GM10266 (cell line): ENCODE data around the gene HAS3.

ENCODE experiments used
- DNase-seq: peaks from one replicate; pipeline ENCODE4 v3.0.0; 2012; ENCODE audit errors: extremely low spot score
- TF ChIP-seq, protein P1 (sequence below): IDR thresholded peaks from 2 replicates; pipeline ENCODE4 v1.5.1; 2012; ENCODE audit warnings: mild to moderate bottlenecking, low read depth; ENCODE audit not compliant: control insufficient read depth, insufficient read depth; ENCODE audit errors: missing control alignments

The HAS3 gene

DNA sequence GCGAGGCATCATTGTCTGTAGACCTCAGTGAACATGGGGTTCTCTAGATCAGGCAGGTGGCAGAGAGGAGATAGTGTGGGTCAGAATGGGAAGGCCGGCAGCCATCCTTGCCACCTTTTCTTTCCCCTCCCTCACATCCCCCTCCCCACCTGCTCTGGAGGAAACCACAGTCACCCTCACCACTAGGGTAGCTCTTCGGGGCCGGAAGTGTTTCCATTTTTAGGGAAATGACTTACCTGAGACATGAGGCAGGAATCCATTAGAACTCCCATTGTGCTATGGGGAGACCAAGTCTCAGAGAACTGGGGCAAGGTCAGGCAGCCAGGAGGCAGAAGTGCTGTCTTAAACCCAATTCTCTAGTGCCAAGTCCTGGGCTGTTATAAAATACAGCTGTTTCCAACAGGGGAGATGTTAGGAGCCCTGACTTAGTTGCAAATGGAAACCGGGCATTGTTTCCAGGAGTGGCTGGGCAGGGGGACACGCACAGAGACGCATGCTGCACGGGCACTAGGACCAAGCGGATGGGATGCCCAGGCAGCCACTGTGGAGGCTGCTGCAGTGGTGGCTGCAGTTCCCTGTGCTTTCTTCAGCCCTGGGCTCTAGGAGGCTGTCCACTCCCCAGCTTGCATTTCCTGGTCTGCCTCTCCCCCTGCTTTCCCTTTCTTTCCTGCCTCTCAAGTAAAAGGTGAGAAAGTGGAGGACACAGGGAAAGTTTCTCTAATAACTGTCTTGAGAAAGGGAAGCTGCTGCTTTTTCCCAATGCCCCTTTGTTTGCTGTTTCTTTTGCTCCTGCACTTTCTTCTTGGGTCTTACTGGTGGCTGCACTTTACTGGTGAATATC is 2.8 kb downstream of the HAS3 start:
- DNase-seq, result peak; percentile 41

DNA sequence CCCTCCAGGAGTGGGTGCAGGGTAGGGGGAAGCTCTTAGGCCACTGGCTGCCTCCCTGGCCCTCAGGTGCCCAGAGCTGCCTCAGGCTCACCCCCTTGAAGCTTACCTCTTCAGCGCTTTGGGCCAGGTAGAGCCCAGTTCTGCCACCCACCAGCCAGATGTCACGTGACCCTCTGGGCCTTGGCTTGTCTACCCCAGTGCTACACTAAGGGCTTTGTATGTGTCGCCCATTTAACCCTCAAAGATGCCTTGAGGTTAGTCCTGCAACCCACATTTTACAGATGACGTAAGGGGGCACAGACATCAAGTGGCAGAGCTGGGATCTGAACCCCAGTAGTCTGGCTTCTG is 3.4 kb downstream of the HAS3 start:
- no peak for DNase-seq
- TF ChIP-seq, protein P1, sequence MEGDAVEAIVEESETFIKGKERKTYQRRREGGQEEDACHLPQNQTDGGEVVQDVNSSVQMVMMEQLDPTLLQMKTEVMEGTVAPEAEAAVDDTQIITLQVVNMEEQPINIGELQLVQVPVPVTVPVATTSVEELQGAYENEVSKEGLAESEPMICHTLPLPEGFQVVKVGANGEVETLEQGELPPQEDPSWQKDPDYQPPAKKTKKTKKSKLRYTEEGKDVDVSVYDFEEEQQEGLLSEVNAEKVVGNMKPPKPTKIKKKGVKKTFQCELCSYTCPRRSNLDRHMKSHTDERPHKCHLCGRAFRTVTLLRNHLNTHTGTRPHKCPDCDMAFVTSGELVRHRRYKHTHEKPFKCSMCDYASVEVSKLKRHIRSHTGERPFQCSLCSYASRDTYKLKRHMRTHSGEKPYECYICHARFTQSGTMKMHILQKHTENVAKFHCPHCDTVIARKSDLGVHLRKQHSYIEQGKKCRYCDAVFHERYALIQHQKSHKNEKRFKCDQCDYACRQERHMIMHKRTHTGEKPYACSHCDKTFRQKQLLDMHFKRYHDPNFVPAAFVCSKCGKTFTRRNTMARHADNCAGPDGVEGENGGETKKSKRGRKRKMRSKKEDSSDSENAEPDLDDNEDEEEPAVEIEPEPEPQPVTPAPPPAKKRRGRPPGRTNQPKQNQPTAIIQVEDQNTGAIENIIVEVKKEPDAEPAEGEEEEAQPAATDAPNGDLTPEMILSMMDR, result no peak

More for the DNA sequence above, 2.8 kb downstream of the HAS3 start:
- TF ChIP-seq, protein P1, result no peak

DNA sequence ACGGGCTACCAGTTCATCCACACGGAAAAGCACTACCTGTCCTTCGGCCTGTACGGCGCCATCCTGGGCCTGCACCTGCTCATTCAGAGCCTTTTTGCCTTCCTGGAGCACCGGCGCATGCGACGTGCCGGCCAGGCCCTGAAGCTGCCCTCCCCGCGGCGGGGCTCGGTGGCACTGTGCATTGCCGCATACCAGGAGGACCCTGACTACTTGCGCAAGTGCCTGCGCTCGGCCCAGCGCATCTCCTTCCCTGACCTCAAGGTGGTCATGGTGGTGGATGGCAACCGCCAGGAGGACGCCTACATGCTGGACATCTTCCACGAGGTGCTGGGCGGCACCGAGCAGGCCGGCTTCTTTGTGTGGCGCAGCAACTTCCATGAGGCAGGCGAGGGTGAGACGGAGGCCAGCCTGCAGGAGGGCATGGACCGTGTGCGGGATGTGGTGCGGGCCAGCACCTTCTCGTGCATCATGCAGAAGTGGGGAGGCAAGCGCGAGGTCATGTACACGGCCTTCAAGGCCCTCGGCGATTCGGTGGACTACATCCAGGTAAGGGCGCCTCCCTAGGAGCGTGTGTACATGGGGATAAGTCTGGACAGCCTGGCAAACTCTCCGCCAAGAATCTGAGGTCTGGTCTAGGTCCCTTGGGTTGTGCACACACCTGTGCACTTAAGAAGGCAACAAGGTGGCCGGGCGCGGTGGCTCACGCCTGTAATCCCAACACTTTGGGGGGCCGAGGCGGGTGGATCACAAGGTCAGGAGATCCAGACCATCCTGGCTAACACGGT is 4.2 kb downstream of the HAS3 start:
- TF ChIP-seq, protein P1, result no peak
- no peak for DNase-seq

DNA sequence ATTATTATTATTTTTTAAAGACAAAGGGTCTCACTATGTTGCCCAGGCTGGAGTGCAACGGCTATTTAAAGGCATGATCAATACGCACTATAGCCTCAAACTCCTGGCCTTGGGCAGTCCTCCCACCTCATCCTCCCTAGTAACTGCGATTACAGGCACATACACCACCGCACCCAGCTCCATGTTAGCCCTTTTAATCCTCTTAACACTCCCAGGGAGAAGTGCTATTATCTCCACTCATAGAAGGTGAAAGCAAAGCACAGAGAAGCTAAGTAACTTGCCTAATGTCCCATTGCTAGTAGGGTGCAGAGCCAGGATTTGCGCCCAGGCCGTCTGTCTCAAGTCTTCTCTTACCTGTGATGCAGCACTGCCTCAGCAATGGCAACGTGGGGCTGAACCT is 5.0 kb downstream of the HAS3 start:
- TF ChIP-seq, protein P1, result no peak
- no peak for DNase-seq

DNA sequence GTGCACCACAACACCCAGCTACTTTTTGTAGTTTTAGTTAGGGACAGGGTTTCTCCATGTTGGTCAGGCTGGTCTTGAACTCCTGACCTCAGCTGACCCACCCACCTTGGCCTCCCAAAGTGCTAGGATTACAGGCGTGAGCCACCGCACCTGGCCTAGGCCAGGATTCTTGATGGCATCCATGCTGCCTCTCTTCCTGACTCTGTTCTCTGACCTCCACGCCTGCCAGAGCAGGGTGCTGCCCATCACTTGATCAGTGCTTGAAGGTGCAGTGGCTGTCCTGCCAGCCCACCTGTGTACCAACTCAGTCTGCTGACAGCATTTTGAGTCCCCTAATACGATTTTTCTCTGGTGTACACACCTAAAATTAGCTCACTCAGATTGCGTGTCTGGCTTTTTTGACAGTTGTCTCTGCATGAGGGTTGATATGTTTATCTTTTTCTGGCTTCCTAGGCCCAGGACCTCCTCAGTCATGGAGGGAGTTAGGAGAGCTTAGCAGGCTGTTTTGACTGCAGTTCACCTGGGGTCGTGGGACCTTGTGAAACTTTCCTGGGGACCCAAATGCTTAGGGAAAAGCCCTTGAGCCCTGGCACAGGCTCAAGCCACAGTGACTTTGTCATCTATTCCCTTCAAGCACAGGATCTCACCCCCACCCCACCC is 5.9 kb downstream of the HAS3 start:
- DNase-seq, result no peak

DNA sequence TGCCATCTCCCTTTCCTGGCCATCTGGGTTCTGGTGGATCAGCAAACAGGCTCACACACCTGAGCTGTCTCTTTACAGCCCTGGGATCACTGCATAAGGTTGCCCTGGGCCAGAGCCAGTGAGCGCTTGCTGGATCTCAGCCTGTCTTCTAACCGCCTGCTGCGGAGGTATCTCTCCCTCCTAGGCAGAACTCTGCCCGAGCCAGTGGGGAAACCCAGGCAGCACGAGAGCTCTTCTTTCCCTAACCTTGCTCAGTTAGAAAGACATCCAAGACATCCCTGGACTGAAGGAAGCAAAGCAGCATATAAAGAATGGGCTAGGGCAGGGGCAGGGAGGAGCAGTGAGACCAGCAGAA is 6.4 kb downstream of the HAS3 start:
- no peak for DNase-seq
- TF ChIP-seq, protein P1, result no peak

More for the DNA sequence above, 5.9 kb downstream of the HAS3 start:
- TF ChIP-seq, protein P1, result no peak
